Fibroblast of the aortic adventitia (primary cell): ENCODE data around the gene LIN7B. TPM values are rescaled to one million over a fixed set of nuclear protein-coding genes. Genes with fewer than 3 reads are reported as not detected.
"Not testable (repeated sequence)": the region's sequence is repeated elsewhere in the genome, so short reads cannot be mapped to it uniquely, and the experiment has no call there.

Experiments used
- DNase-seq: peaks from one replicate; pipeline ENCODE4 v3.0.0-alpha.2; 2010; ENCODE audit warnings: low read depth
- H3K4me3 ChIP-seq: 2 replicates; pipeline ENCODE4 v1.5.1; 2011; ENCODE audit warnings: low read depth, mild to moderate bottlenecking, control low read depth, low read length, moderate library complexity
- total RNA-seq: library from RNA; depleted of rRNA; stranded (reverse); fragments of >200 nt; gene quantifications from 2 replicates; pipeline ENCODE4 v1.2.3, GENCODE V29; 2012; ENCODE audit warnings: low replicate concordance
- TF ChIP-seq, protein P1 (sequence below): IDR thresholded peaks from 2 replicates; pipeline ENCODE4 v1.5.1; 2011; ENCODE audit warnings: mild to moderate bottlenecking, low read length, control low read depth, inconsistent platforms; ENCODE audit not compliant: insufficient read depth

Gene LIN7B
- total RNA-seq, 1 donor, result 3.7 TPM

DNA sequence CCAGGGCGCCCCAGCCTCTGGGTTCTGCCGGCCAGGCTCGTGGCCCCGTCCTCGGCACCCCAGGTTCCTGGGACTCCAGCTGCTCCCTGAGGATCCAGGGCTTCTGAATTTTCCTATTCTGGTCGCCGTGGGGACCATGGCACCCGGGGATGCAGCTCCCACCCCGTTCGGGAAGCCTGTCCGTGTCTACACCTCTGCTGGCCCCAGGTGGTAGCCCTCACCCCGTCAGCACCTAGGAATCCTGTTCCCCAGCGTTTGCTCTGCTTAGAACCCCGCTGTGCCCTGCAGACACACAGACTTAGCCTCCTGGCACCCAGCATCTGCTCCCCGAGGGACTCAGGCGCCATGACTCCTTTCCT, 6.1 kb downstream of the LIN7B start:
- TF ChIP-seq, protein P1, sequence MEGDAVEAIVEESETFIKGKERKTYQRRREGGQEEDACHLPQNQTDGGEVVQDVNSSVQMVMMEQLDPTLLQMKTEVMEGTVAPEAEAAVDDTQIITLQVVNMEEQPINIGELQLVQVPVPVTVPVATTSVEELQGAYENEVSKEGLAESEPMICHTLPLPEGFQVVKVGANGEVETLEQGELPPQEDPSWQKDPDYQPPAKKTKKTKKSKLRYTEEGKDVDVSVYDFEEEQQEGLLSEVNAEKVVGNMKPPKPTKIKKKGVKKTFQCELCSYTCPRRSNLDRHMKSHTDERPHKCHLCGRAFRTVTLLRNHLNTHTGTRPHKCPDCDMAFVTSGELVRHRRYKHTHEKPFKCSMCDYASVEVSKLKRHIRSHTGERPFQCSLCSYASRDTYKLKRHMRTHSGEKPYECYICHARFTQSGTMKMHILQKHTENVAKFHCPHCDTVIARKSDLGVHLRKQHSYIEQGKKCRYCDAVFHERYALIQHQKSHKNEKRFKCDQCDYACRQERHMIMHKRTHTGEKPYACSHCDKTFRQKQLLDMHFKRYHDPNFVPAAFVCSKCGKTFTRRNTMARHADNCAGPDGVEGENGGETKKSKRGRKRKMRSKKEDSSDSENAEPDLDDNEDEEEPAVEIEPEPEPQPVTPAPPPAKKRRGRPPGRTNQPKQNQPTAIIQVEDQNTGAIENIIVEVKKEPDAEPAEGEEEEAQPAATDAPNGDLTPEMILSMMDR, result no peak
- no peak for DNase-seq
- H3K4me3 ChIP-seq, result no peak overlapping the region

DNA sequence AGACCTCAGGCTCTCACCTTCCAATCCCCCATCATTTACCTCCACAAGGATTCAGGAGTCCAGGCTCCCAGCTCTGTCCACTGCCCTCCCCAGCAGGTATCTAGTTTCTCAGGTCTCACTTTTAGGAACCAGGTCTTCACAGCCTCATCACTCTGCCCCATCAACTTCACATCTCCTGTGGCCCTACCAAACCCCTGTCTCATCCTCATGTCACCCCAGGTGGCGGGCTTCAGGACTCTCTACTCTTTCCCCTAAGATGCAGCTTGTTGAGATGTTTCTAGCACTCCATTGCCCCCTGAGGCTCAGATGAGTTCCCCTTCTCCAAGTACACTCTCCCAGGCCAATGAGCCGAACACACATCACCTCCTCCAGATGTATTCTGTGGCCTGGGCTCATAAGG, 6.7 kb downstream of the LIN7B start:
- DNase-seq, result no peak

DNA sequence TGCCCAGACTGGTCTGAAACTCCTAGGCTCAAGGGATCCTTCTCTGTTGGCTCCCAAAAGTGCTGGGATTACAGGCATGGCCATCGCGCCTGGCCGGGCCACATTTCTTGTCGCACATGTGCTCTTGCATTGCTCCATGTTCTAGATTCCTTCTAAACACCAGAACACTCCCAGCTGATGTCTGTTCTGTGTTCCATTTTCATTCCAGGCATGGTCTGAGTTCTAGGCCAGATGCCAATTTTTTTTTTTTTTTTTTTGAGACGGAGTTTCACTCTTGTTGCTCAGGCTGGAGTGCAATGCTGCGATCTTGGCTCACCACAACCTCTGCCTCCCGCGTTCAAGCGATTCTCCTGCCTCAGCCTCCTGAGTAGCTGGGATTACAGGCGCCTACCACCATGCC, 7.7 kb downstream of the LIN7B start:
- DNase-seq, H3K4me3 ChIP-seq: not testable (repeated sequence)

More for the DNA sequence above, 6.7 kb downstream of the LIN7B start:
- no peak overlapping the region for H3K4me3 ChIP-seq
- TF ChIP-seq, protein P1, result no peak

DNA sequence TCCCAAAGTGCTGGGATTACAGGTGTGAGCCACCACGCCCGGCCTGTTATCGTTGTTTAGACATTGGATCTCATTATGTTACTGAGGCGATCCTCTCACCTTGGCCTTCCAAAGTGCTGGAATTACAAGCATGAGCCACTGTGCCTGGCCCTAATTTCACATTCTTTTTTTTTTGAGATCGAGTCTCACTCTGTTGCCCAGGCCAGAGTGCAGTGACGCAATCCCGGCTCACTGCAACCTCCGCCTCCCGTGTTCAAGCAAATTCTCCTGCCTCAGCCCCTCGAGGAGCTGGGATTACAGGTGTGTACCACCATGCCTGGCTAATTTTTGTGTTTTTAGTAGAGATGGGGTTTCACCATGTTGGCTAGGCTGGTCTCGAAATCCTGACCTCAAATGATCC, 9.1 kb downstream of the LIN7B start:
- DNase-seq, result not testable (repeated sequence)

DNA sequence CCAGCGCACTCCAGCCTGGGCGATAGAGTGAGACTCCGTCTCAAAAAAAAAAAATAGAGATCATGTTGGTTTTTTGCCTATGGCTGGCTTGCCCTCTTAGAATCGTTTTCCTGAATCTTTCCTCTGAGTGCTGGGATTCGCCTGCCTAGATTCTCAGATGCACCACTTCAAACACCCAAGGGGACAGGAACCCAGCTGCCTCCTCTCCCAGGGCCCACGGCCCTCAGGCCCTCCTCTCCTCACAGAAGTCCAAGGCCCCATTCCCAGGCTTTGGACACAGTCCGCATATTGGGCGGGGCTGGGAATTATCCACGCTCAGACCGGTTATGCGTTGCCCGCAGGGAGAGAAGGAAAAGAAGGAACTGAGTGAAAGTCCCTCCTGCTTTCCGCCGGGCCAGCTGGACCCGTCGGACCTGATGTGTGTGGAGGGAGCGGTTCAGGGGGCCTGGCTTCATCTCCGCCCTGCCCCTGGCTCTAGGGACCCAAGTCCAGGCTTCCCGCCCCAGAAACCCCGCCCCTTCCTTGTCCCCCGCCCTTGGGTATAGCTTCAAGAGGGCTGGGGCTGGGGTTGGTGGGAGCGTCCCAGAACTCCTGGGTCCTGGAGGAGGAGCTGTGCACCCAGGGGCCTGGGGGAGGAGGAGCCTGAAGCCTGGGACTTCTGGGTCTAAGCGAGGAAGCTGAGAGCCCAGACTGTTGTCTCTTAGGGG, 11.0 kb downstream of the LIN7B start:
- H3K4me3 ChIP-seq, result no peak overlapping the region
- DNase-seq, result no peak
- TF ChIP-seq, protein P1, result no peak

More for the DNA sequence above, 9.1 kb downstream of the LIN7B start:
- H3K4me3 ChIP-seq, result not testable (repeated sequence)

DNA sequence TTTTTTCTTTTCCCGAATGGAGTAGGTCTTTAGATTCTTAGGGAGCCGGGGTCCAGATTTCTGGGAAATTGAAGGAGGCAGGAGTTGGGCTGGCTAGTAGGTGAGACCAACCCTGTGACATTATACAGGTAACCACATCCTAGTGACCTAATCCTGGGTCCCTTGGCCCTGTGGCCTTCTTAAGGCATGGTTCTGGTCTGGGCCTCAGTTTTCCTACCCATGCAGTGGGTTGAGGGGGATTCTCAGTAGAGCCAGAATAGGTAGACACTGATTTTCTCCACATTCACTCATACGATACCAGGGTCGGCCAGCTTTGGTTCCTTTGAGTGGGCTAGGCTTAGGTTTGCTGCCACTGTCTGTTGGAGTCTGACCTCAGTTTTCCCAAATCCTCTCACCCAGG, 12.4 kb downstream of the LIN7B start:
- TF ChIP-seq, protein P1, result no peak

DNA sequence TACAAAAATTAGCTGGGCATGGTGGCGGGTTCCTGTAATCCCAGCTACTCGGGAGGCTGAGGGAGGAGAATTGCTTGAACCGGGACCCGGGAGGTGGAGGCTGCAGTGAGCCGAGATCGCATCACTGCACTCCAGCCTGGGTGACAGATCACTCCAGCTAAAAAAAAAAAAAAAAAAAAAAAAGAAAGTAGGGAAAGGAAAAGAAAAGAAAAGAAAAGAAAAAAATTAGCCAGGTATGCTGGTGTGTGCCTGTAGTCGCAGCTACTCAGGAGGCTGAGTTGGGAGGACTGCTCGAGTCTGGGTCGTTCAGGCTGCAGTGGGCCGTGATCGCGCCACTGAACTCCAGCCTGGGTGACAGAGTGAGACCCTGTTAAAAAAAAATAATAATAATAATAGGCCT, 13.1 kb downstream of the LIN7B start:
- not testable (repeated sequence) for DNase-seq, H3K4me3 ChIP-seq

More for the DNA sequence above, 12.4 kb downstream of the LIN7B start:
- no peak overlapping the region for H3K4me3 ChIP-seq
- no peak for DNase-seq

DNA sequence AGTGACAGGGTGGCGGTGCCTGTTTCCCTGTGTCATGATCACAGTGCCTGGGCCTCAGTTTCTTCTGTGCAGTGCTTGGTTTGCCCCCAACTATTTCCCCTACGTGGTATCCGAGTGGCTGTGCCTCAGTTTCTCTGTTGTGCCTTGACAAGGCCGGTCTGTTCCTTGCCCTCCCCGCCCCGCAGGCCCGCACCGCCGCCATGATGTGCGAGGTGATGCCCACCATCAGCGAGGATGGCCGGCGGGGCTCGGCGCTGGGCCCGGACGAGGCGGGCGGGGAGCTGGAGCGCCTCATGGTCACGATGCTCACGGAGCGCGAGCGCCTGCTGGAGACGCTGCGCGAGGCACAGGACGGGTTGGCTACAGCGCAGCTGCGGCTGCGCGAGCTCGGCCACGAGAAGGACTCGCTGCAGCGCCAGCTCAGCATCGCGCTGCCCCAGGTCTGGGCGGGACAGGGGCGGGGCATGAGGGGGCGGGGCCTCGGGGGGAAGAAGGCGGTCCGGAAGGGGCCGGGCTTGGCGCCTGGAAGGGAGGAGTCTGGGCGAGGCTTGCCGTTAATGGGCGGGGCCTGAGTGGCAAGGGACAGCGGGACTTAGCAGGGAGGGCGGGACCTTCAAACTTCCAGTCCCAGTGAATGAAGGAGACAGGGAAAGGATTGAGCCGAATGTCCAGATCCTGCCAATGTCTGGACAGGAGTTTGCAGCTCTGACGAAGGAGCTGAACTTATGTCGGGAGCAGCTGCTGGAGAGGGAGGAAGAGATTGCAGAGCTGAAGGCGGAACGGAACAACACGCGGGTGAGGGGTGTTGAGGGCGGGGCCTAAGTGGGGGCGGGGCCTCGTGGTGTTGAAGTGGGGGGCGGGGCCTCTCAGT, 13.7 kb downstream of the LIN7B start:
- DNase-seq, result peak; percentile 95
- TF ChIP-seq, protein P1, result peak; percentile 31
- H3K4me3 ChIP-seq, result peak overlapping the region; percentile 65
